HEK293 (cell line): Measurements from ENCODE around the gene CNTFR.
A peak's percentile ranks its signal among the peaks of the same experiment; 100 is the strongest.

Experiments used
- GFI1B ChIP-seq: fragments of 450-650 bp; formaldehyde crosslinking; IDR thresholded peaks from 2 replicates; pipeline ENCODE4 v1.5.1; 2016; ENCODE audit warnings: missing biosample characterization, missing genetic modification characterization
- GLI4 ChIP-seq: fragments of 450-650 bp; formaldehyde crosslinking; IDR thresholded peaks from 2 replicates; pipeline ENCODE4 v1.5.1; 2016; ENCODE audit warnings: missing biosample characterization, missing genetic modification characterization
- SALL2 ChIP-seq: fragments of 450-650 bp; formaldehyde crosslinking; IDR thresholded peaks from 2 replicates; pipeline ENCODE4 v1.5.0; 2017; ENCODE audit warnings: missing biosample characterization, mild to moderate bottlenecking, missing genetic modification characterization, borderline replicate concordance
- SETDB1 ChIP-seq: IDR thresholded peaks from one replicate; pipeline ENCODE4 v1.6.1; 2017; ENCODE audit warnings: mild to moderate bottlenecking, low read length, moderate library complexity, mixed read lengths; ENCODE audit not compliant: insufficient read length
- WT1 ChIP-seq: fragments of 450-650 bp; formaldehyde crosslinking; IDR thresholded peaks from 2 replicates; pipeline ENCODE4 v1.5.1; 2016; ENCODE audit warnings: missing biosample characterization, missing genetic modification characterization
- YY2 ChIP-seq: fragments of 450-650 bp; formaldehyde crosslinking; IDR thresholded peaks from 2 replicates; pipeline ENCODE4 v1.5.1; 2016; ENCODE audit warnings: missing biosample characterization, missing genetic modification characterization
- ZFP69B ChIP-seq: fragments of 450-650 bp; formaldehyde crosslinking; IDR thresholded peaks from 2 replicates; pipeline ENCODE4 v1.5.1; 2016; ENCODE audit warnings: missing biosample characterization, missing genetic modification characterization
- ZNF157 ChIP-seq: fragments of 450-650 bp; formaldehyde crosslinking; IDR thresholded peaks from 2 replicates; pipeline ENCODE4 v1.5.1; 2016; ENCODE audit warnings: missing biosample characterization, missing genetic modification characterization
- ZNF169 ChIP-seq: fragments of 450-650 bp; formaldehyde crosslinking; IDR thresholded peaks from 2 replicates; pipeline ENCODE4 v1.5.1; 2016; ENCODE audit warnings: missing biosample characterization, missing genetic modification characterization
- ZNF174 ChIP-seq: fragments of 450-650 bp; formaldehyde crosslinking; IDR thresholded peaks from 2 replicates; pipeline ENCODE4 v1.5.0; 2017; ENCODE audit warnings: missing biosample characterization, mild to moderate bottlenecking, missing genetic modification characterization
- ZNF175 ChIP-seq: fragments of 450-650 bp; formaldehyde crosslinking; IDR thresholded peaks from 2 replicates; pipeline ENCODE4 v1.5.1; 2016; ENCODE audit warnings: missing biosample characterization, missing genetic modification characterization
- ZNF2 ChIP-seq: fragments of 450-650 bp; formaldehyde crosslinking; IDR thresholded peaks from 2 replicates; pipeline ENCODE4 v1.5.1; 2016; ENCODE audit warnings: missing biosample characterization, missing genetic modification characterization
- ZNF239 ChIP-seq: fragments of 450-650 bp; formaldehyde crosslinking; IDR thresholded peaks from 2 replicates; pipeline ENCODE4 v1.5.1; 2016; ENCODE audit warnings: missing biosample characterization, missing genetic modification characterization
- ZNF274 ChIP-seq, 2 experiments: fragments of 200-500 bp in 1 of 2; fragments of 450-650 bp in 1 of 2; sonication (Bioruptor generic) in 1 of 2; formaldehyde crosslinking in 1 of 2; IDR thresholded peaks; 2 replicates each; pipeline versions ENCODE4 v1.5.1 to v1.6.1; 2014 to 2016; ENCODE audit warnings: borderline replicate concordance in 1 of 2, inconsistent platforms in 1 of 2, low read length in 1 of 2, missing biosample characterization in 1 of 2, missing genetic modification characterization in 1 of 2
- ZNF350 ChIP-seq: fragments of 450-650 bp; formaldehyde crosslinking; IDR thresholded peaks from 2 replicates; pipeline ENCODE4 v1.5.0; 2017; ENCODE audit warnings: missing biosample characterization, mild to moderate bottlenecking, missing genetic modification characterization
- ZNF561 ChIP-seq: fragments of 450-650 bp; IDR thresholded peaks from 2 replicates; pipeline ENCODE4 v1.5.1; 2018; ENCODE audit warnings: missing biosample characterization, missing genetic modification characterization, borderline replicate concordance
- ZNF585B ChIP-seq: fragments of 450-650 bp; formaldehyde crosslinking; IDR thresholded peaks from 2 replicates; pipeline ENCODE4 v1.5.1; 2016; ENCODE audit warnings: missing biosample characterization, missing genetic modification characterization
- ZNF596 ChIP-seq: fragments of 450-650 bp; IDR thresholded peaks from 2 replicates; pipeline ENCODE4 v1.5.0; 2018; ENCODE audit warnings: missing biosample characterization, mild to moderate bottlenecking, missing genetic modification characterization, moderate library complexity
- ZNF747 ChIP-seq: fragments of 450-650 bp; formaldehyde crosslinking; IDR thresholded peaks from 2 replicates; pipeline ENCODE4 v1.5.1; 2016; ENCODE audit warnings: missing biosample characterization, missing genetic modification characterization
- ZNF777 ChIP-seq: fragments of 450-650 bp; formaldehyde crosslinking; IDR thresholded peaks from 2 replicates; pipeline ENCODE4 v1.5.1; 2017; ENCODE audit warnings: missing biosample characterization, missing genetic modification characterization, borderline replicate concordance
- ZNF792 ChIP-seq: fragments of 450-650 bp; formaldehyde crosslinking; IDR thresholded peaks from 2 replicates; pipeline ENCODE4 v1.5.1; 2016; ENCODE audit warnings: missing biosample characterization, missing genetic modification characterization
- ZNF830 ChIP-seq: fragments of 450-650 bp; IDR thresholded peaks from 2 replicates; pipeline ENCODE4 v1.5.0; 2018; ENCODE audit warnings: missing biosample characterization, missing genetic modification characterization, low read depth, mild to moderate bottlenecking, moderate library complexity
- TF ChIP-seq, protein P1 (sequence below): fragments of 450-650 bp; formaldehyde crosslinking; IDR thresholded peaks from 2 replicates; pipeline ENCODE4 v1.5.1; 2016; ENCODE audit warnings: missing biosample characterization, missing genetic modification characterization
- TF ChIP-seq, protein P2 (sequence below): fragments of 450-650 bp; formaldehyde crosslinking; IDR thresholded peaks from 2 replicates; pipeline ENCODE4 v1.5.1; 2016; ENCODE audit warnings: missing biosample characterization, missing genetic modification characterization
- TF ChIP-seq, protein P3 (sequence below): fragments of 450-650 bp; formaldehyde crosslinking; IDR thresholded peaks from 2 replicates; pipeline ENCODE4 v1.5.1; 2016; ENCODE audit warnings: missing biosample characterization, missing genetic modification characterization, borderline replicate concordance
- TF ChIP-seq, protein P4 (sequence below): sonication (generic); formaldehyde crosslinking; IDR thresholded peaks from 2 replicates; pipeline ENCODE4 v1.8.1; 2022; ENCODE audit warnings: mild to moderate bottlenecking, moderate library complexity, missing genetic modification reagents
- TF ChIP-seq, protein P5 (sequence below): fragments of 450-650 bp; formaldehyde crosslinking; IDR thresholded peaks from 2 replicates; pipeline ENCODE4 v1.5.1; 2016; ENCODE audit warnings: missing biosample characterization, missing genetic modification characterization
- TF ChIP-seq, protein P6 (sequence below): fragments of 450-650 bp; IDR thresholded peaks from 2 replicates; pipeline ENCODE4 v1.5.1; 2018; ENCODE audit warnings: missing biosample characterization, missing genetic modification characterization

Gene CNTFR

DNA sequence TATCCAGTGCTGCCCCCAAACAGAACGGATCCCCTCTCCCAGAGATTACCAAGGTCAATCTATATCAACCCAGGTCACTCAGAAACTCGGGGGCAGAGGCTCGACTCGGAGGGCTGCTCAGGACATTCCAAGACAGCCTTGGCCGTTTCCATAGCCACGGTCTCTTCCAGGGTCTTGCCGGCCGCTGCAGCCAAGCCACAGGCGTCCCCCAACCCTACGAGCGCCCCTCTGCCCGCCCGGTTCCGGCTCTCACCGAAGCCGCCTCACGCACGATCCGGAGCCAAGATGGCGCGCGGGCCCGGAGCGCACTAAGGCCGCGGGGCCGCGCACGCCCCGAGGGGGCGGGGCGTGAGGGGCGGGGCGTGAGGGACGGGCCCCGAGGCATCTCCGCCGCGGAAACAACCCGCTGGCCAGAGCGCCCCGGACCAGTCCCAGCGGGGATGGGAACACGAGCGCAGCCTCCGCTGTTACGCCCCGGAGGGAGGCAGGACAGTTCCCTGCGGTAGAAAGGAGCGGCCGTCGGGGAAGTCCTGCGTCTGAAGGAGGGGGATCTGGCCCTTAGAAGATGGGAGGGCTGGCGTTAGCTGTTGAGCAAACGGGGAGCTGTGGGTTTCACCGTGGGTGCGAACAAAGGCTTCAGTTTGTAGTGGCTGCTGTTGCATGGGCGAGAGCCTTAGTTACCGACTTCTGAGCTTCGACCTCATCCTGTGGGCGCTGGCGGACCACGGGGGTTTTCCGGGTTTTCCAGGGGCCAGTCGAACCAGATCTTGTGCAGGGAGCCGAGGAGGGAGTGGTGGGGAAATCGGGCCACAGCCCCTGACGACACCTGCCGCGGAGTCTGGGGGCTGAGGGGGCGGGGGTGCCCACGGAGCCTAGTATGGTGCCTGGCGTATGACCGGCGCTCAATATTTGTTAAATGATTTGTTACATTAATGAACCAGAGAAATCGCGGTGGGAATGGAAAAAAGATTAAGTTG lies 22.6 kb upstream of the CNTFR start, which contains the start of gene RPP25L (continued):
- TF ChIP-seq, protein P1, sequence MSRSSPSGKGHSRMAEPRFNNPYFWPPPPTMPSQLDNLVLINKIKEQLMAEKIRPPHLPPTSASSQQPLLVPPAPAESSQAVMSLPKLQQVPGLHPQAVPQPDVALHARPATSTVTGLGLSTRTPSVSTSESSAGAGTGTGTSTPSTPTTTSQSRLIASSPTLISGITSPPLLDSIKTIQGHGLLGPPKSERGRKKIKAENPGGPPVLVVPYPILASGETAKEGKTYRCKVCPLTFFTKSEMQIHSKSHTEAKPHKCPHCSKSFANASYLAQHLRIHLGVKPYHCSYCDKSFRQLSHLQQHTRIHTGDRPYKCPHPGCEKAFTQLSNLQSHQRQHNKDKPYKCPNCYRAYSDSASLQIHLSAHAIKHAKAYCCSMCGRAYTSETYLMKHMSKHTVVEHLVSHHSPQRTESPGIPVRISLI (tag by site-specific recombination) = no peak
- TF ChIP-seq ZNF174 (tag by site-specific recombination) = no peak
- no peak for TF ChIP-seq SALL2 (tag by site-specific recombination)
- no peak for TF ChIP-seq ZNF747 (tag by site-specific recombination)
- no peak for TF ChIP-seq ZNF792
- no peak for TF ChIP-seq GLI4 (tag by site-specific recombination)
- no peak for TF ChIP-seq WT1 (tag by site-specific recombination)
- no peak for TF ChIP-seq ZFP69B (tag by site-specific recombination)
- no peak for TF ChIP-seq ZNF561 (tag by site-specific recombination)
- TF ChIP-seq ZNF350 (tag by site-specific recombination) = no peak
- no peak for TF ChIP-seq ZNF274 (IDR thresholded peaks at IDR 0.05; ENCODE audit: low read length)
- TF ChIP-seq ZNF274 (tag by site-specific recombination; IDR thresholded peaks at IDR 0.05; ENCODE audit: borderline replicate concordance) = no peak
- TF ChIP-seq, protein P2, sequence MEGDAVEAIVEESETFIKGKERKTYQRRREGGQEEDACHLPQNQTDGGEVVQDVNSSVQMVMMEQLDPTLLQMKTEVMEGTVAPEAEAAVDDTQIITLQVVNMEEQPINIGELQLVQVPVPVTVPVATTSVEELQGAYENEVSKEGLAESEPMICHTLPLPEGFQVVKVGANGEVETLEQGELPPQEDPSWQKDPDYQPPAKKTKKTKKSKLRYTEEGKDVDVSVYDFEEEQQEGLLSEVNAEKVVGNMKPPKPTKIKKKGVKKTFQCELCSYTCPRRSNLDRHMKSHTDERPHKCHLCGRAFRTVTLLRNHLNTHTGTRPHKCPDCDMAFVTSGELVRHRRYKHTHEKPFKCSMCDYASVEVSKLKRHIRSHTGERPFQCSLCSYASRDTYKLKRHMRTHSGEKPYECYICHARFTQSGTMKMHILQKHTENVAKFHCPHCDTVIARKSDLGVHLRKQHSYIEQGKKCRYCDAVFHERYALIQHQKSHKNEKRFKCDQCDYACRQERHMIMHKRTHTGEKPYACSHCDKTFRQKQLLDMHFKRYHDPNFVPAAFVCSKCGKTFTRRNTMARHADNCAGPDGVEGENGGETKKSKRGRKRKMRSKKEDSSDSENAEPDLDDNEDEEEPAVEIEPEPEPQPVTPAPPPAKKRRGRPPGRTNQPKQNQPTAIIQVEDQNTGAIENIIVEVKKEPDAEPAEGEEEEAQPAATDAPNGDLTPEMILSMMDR (tag by site-specific recombination) = no peak
- no peak for TF ChIP-seq ZNF830 (tag by site-specific recombination)
- no peak for TF ChIP-seq ZNF169 (tag by site-specific recombination)
- TF ChIP-seq ZNF239 (tag by site-specific recombination) = no peak
- TF ChIP-seq ZNF2 (tag by site-specific recombination) = no peak
- TF ChIP-seq ZNF777 (tag by site-specific recombination) = peak; percentile 46; the same call in 1 of the 2 replicates
- TF ChIP-seq ZNF596 (tag by site-specific recombination) = no peak
- no peak for TF ChIP-seq SETDB1
- no peak for TF ChIP-seq GFI1B (tag by site-specific recombination)
- TF ChIP-seq, protein P3, sequence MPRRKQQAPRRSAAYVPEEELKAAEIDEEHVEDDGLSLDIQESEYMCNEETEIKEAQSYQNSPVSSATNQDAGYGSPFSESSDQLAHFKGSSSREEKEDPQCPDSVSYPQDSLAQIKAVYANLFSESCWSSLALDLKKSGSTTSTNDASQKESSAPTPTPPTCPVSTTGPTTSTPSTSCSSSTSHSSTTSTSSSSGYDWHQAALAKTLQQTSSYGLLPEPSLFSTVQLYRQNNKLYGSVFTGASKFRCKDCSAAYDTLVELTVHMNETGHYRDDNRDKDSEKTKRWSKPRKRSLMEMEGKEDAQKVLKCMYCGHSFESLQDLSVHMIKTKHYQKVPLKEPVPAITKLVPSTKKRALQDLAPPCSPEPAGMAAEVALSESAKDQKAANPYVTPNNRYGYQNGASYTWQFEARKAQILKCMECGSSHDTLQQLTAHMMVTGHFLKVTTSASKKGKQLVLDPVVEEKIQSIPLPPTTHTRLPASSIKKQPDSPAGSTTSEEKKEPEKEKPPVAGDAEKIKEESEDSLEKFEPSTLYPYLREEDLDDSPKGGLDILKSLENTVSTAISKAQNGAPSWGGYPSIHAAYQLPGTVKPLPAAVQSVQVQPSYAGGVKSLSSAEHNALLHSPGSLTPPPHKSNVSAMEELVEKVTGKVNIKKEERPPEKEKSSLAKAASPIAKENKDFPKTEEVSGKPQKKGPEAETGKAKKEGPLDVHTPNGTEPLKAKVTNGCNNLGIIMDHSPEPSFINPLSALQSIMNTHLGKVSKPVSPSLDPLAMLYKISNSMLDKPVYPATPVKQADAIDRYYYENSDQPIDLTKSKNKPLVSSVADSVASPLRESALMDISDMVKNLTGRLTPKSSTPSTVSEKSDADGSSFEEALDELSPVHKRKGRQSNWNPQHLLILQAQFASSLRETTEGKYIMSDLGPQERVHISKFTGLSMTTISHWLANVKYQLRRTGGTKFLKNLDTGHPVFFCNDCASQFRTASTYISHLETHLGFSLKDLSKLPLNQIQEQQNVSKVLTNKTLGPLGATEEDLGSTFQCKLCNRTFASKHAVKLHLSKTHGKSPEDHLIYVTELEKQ = no peak
- no peak for TF ChIP-seq YY2 (tag by site-specific recombination)
- TF ChIP-seq, protein P4, sequence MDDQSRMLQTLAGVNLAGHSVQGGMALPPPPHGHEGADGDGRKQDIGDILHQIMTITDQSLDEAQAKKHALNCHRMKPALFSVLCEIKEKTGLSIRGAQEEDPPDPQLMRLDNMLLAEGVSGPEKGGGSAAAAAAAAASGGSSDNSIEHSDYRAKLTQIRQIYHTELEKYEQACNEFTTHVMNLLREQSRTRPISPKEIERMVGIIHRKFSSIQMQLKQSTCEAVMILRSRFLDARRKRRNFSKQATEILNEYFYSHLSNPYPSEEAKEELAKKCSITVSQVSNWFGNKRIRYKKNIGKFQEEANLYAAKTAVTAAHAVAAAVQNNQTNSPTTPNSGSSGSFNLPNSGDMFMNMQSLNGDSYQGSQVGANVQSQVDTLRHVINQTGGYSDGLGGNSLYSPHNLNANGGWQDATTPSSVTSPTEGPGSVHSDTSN (CRISPR knock-in tag) = no peak
- TF ChIP-seq, protein P5, sequence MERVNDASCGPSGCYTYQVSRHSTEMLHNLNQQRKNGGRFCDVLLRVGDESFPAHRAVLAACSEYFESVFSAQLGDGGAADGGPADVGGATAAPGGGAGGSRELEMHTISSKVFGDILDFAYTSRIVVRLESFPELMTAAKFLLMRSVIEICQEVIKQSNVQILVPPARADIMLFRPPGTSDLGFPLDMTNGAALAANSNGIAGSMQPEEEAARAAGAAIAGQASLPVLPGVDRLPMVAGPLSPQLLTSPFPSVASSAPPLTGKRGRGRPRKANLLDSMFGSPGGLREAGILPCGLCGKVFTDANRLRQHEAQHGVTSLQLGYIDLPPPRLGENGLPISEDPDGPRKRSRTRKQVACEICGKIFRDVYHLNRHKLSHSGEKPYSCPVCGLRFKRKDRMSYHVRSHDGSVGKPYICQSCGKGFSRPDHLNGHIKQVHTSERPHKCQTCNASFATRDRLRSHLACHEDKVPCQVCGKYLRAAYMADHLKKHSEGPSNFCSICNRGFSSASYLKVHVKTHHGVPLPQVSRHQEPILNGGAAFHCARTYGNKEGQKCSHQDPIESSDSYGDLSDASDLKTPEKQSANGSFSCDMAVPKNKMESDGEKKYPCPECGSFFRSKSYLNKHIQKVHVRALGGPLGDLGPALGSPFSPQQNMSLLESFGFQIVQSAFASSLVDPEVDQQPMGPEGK (tag by site-specific recombination) = no peak; the same call in 1 of the 2 replicates
- TF ChIP-seq ZNF585B = no peak
- no peak for TF ChIP-seq ZNF157 (tag by site-specific recombination)
- TF ChIP-seq ZNF175 (tag by site-specific recombination) = no peak
- TF ChIP-seq, protein P6, sequence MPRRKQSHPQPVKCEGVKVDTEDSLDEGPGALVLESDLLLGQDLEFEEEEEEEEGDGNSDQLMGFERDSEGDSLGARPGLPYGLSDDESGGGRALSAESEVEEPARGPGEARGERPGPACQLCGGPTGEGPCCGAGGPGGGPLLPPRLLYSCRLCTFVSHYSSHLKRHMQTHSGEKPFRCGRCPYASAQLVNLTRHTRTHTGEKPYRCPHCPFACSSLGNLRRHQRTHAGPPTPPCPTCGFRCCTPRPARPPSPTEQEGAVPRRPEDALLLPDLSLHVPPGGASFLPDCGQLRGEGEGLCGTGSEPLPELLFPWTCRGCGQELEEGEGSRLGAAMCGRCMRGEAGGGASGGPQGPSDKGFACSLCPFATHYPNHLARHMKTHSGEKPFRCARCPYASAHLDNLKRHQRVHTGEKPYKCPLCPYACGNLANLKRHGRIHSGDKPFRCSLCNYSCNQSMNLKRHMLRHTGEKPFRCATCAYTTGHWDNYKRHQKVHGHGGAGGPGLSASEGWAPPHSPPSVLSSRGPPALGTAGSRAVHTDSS = no peak
